ELR (cell line): ENCODE results near the gene NSMCE3.
"Not testable (repeated sequence)": the region's sequence is repeated elsewhere in the genome, so short reads cannot be mapped to it uniquely, and the experiment has no call there.

Source experiments
- DNase-seq: peaks from one replicate; pipeline ENCODE4 v3.0.0-alpha.2; 2015; ENCODE audit warnings: low read depth

NSMCE3 gene

DNA sequence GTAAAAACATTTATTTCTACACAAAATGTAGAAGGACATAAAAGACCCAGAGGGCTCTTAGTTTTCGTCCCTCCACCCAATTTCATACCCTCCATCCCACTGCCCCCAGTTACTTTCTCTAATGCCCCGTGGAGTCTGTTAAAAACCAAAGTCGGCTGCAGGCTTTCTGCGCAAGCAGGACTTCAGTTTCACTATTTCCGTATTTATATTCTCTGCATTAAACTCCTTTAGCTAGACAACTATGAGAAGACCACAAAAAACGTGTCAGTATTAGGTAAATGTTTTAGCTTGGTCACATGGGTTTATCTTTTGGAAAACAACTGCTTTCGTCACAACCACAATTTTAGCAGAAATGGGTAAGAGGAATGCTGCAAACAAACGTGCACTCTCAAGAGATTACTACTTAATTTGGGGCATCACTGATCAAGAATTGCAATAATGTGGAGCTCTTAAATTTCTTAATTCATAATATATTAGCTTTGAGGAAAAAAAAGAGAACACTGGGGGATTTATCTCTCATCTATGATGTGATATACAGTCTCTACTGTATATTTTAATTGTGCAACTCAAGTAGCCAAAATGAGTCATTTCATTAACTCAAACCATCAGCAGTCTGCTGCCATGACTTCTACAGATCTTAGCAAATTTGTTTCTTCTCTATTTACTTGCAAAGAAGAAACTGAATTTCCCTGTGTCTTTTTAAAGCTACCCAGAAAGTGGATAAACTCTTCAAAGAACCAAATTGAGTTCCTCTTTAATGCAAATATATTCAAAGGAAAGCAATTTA lies 740 bp upstream of the NSMCE3 start:
- DNase-seq, result peak; percentile 60

DNA sequence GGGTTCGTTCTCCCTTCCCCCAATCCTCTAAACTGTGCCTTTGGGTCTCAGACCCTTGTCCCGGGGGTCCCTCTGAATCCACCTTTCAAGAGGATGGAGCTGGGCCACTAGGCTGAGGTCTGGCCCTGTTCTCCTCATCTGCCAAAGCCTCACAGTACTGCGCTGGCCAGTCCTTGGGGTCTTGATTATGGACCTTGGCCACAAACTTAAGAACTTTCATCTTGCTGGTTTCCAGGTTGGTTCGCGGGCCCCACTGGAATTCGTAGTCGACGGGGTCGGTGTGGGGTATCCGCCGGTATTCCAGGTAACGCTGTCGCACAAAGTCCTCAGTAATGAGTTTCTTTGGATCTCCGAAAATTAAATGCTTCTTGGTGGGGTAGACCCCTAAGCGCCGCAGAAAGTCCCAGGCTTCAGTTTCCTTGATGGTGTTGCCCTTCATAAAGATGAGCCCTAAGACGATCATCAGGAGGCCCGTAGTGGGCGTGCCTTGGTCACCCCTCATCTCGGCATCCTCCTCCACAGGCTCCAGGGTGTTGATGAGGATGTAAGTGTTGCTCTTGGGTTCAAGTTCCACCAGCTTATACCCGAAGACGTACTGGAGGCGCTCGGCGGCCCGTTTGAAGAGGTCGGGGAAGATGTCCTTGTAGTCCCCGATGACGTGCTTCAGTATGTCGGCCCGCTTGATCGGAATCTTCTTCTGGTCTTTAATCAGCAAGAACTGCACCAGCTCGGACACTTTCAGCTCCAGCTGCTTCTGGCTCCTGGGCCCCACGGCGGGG lies 727 bp downstream of the NSMCE3 start:
- peak; percentile 54 for DNase-seq

DNA sequence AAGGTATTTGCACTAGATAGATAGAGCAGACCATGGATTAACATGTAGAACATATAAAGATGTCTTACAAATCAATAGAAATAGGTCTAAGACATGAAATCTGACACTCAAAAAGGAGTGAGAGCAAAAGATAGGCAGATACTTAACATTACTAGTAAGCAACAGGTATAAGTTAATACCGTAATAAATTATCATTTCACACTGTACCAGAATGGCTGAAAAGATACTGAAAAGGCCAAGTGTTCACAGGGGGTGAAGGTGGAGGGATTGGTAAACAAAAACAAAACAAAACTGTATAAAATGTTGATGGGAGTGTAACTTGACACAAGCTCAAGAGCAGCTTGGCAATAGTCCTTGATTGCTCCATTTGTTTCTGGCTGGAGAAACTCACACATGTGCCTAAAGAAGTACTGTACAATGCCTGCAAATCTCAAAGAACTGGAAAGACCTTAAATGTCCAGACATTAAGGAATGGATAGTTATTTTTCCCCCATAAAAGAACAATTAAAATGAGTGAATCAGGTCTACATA lies 3.5 kb downstream of the NSMCE3 start:
- no peak for DNase-seq

DNA sequence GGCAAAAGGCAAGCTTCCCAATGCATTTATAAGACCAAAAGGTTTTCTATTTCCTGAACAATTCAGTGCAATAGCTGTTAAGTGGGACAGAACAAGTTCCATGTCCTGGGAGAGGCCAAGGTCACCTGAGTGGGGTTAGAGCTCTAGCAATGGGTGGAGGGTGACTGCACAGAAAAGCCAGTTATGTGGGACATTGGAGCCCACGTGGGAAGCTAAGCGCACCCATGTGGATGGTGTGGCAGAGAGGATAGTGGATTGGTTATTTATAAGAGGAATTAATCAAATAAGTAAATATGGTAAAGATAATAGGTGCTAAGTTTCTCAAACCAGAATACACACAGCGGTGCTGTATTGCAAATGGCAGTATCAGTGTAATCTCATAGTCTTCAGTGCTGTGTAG lies 6.3 kb downstream of the NSMCE3 start:
- no peak for DNase-seq

DNA sequence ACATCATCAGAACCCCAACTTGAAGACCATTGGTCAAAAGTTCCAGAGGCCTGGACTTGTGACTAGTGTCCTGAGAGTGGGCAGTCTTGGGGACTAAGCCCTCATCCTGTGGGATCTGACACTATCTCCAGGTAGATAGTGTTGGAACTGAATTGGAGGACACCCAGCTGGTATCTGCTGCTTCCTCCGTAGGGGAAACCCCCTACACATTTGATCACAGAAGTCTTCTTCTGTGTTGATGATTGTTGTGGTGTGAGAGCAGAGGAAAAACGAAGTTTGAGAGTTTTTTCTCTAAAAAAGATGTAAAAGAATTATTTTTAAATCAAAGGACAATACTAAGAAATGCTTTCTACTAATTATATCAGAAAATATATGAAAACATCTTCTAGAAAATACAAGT lies 6.9 kb downstream of the NSMCE3 start:
- no peak for DNase-seq

DNA sequence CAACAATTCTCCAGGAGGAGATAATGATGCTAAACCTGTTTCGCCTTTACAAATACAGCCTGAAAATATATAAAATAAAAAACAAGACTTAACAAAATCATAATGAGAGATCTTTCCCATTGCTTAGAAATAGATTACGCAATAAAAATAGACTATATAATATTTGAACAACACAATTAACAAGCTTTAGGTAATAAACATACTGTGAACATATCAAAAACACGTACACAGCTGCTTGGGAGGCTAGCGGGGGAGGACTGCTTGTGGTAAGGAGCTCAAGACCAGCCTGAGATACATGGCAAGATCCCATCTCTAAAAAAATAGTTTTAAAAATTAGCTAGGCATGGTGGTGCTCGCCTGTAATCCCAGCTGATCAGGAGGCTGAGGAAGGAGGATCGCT lies 8.7 kb downstream of the NSMCE3 start:
- DNase-seq, result no peak

DNA sequence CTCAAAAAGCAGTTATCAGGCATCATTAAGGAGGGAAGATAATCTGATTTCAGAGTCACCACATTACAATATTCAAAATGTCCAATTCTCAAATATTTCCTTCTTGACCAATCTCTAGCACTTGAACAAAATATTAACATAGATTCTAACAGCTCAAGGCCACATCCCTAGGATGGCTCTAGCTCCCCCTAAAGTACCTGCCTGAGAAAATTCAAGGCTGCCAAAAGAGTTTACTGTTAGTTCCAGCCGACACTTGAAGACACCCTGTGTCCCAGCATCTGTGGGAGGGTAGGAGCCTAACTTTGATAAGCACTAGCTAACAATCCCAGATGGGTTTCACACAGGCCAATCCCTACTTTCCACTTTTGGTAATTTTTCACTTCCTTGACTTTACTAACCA lies 10.4 kb downstream of the NSMCE3 start:
- no peak for DNase-seq

DNA sequence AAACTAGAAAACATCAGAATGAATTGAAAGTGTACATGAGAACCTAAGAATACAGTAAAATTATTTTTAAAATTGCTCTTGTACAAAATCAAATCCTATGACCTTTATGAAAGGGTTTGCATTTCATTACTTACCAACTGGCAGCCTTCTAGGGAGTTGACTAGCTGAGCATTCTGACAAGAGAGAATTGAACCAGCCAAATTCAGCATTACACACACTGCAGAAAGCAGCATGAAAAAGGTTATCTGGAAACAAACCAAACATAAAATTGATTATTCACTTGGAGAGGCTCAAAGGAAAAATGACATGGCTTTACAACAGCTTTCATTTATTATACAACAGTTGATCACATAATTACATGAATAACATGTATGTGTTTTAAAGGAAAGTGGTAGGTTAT lies 17.4 kb downstream of the NSMCE3 start:
- no peak for DNase-seq

DNA sequence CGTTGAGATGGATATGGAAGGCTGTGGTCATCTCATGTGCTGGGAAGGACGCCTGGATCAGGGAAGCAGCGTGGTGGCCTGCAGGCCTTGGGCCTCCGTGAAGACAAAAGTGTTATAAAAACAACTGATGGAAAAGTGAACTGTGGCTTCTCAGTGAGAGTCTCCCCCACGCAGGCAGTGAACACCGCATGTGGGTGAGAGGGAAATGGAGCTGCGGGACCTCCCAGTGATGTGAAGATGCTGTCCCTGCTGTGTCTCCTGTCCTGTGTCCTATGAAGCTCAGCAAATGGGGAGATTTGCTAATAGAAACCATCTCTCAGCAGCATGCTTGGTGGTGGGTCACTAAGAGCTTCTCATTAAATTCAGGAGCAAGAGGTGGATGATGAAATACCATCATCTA lies 25.1 kb downstream of the NSMCE3 start:
- DNase-seq, result no peak

DNA sequence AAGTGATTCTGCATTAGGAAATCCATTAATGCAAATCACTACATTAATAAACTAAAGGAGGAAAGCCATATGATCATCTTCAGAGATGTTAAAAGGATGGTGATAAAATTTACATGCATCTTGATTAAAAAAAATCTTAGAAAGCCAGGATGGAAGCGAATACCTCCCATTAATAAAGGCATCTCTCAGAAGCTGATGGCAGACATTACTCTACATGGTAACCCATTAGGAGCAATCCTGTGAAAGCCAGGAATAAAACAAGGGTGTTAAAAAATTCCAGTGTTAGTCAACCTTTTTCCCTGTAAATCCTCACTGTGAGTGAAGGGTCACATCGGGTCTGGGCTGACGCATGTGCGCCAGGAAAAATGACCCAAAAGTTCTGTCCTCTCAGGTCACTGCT lies 25.5 kb downstream of the NSMCE3 start:
- no peak for DNase-seq

DNA sequence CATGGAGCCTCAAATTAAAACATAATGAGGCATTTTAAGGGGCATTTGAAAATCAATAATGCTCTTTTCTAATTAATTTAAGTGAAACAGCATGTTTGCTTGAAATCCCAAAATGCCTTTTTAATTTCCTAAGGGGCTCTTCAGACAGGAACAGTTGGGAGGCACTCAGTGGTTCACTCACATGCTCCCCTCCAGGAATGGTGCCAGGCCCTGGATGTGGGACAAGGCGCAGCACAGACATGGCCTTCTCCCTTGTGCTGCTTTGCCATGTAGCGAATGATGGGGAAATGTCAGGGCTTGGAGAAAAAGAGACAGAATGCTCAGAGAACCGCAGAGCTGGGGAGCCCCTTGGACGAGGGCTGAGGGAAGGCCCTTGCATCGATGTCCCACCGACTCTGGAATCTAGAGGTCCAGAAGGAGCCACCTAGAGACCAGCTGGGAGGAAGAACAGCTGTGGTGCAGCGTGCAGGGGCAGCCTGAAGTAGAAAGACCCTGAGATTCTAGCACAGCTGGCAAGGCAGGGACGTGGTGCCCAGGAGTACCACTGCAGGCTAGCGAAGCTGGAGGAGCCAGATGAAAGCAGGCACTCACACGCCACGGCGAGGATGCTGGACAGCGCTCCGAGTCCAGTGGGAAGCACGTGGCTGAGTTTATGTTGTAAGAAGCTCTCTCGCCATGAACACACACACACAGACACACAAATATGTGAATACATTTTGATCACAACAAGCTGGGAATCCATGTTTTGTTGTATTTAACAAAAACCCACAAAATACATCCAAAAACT lies 27.0 kb downstream of the NSMCE3 start:
- DNase-seq, result no peak

DNA sequence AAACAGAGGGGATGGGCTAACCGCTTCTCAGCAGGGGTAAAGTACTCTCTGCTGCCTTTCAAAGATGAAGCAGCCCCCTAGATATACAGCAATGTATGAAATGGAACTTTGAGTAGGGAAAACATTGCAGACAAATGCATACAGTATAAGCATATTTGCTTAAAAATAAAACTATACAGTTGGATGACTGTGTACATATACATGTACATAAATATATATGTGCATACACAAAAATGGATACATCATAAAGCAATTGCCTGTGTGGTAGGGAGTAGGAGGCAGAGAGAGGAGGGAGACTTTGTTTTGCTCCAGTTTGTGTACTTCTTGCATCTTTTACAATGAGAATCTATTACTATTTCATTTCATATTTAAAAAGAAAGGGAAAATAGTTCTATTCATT lies 28.4 kb downstream of the NSMCE3 start:
- DNase-seq, result no peak

DNA sequence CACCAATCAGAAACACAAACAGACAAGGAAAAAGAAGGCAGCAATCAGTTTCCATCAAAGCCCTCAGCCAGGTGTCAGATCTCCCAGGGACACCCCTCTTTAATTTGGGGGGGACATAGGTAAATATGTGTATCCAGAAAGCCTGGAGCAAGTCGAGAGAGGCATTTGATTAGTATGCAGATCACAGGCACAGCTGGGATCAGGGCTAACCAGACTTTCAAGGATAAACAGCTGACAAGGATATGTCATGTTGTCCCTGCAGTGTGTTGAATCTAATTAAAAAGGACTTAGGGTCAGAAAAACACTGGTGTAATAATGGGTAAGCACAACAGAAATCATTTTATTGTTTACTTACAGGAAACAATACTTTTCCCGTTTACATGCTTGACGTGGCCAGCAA lies 30.2 kb downstream of the NSMCE3 start:
- no peak for DNase-seq

DNA sequence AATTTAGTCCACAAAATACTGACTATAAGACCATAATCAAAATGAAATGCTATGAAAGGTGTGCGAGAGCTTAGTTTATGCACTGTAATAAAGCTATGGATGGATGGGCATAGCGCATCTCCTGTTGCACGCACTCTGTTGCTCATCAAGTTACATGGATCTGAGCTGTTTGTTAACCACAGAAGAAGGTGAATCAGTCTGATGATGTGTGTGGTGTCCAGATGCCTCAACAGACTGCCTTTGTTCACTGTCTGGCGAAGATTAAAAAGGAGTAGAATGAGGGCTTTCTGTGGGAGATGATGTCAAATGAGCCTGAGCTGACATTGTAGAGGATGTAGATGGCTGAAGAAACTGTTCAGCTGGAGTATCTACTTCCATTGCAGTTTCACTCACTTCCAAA lies 36.1 kb downstream of the NSMCE3 start:
- DNase-seq, result peak; percentile 40

DNA sequence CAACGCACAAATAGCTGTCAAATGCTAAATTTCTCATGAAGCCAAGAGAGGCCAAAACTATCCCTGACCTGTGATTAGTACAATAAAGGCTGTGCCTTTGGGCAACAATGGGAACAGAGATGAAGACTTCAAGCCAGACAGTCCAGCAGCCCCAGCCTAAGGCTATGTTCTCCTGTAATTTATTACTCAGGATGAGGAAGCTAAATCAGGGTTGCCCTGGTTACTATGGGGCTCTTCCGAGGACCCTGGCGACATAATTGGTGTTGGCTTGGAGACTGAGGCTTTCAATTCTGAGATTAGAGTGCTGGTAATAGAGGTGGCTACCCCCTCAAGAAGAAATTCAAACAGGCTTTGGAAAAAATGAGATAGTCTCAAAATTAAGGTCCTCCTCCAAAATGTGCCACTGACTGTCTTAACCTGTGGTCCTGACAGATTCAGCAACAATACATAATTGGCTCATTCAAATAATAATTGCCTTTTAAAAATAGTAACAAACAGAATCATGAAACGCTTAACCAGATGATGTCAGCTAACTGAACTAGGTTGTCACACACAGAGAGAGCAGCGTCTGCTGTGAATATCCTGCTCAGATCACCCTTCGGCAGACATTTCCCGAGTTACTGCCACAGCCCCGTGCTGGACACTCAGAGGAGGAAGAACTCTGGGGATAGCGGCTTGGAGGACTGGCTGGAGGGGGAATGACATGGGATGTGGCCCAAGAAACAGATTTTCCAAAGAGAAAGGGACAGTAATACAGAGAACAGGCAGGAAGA lies 43.0 kb downstream of the NSMCE3 start:
- DNase-seq, result no peak

DNA sequence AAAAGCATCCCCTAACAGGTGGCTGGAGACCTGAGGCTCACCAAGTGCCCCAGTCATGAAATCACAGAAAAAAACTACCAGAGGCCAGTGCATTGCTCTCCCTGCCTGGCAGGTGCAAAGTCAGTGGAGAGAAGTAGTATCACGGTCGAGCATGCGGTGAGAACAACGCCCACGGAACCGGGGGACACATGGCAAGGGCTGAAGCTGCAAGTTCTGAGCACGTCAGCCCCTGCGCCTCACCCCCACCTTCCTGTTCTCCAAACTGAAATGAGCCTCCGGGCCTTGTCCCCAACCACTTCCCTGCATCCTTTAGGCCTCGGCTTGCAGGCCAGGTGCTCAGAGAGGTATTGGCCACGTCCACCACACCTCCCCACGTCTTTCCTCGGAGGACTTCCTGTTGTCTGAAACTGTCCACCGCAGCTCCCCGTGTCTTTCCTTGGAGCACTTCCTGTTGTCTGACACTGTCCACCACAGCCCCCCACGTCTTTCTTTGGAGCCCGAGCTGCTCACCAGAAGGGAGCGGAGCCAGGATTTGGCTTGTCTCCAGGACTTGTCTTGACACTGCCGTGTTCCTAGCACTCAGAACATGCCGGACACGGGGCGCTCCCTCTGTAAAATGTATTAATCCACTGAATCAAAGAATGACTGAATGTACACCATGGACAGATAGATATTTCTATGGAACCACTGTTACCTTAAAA lies 43.9 kb downstream of the NSMCE3 start:
- DNase-seq, result no peak

DNA sequence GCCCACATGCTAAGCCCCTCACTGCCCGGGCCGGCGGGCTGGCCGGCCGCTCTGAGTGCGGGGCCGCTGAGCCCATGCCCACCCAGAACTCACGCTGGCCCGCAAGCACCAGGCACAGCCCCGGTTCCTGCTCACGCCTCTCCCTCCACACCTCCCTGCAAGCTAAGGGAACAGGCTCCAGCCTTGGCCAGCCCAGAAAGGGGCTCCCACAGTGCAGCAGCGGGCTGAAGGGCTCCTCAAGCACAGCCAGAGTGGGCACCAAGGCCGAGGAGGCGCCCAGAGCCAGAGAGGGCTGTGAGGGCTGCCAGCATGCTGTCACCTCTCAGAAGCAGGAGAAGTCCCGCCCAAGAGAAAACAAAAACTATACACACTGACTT lies 44.6 kb downstream of the NSMCE3 start:
- DNase-seq, result not testable (repeated sequence)

DNA sequence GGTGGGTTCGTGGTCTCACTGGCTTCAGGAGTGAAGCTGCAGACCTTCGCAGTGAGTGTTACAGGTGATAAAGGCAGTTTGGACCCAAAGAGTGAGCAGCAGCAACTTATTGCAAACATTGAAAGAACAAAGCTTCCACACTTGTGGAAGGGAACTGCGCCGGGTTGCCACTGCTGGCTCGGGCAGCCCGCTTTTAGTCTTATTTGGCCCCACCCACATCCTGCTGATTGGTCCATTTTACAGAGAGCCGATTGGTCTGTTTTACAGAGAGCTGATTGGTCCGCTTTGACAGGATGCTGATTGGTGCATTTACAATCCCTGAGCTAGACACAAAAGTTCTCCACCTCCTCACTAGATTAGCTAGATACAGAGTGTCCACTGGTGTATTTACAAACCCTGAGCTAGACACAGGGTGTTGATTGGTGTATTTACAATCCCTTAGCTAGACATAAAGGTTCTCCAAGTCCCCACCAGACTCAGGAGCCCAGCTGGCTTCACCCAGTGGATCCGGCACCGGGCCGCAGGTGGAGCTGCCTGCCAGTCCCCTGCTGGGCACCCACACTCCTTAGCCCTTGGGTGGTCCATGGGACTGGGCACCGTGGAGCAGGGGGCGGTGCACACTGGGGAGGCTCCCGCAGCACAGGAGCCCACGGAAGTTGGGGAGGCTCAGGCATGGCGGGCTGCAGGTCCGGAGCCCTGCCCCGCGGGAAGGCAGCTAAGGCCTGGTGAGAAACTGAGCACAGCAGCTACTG lies 45.2 kb downstream of the NSMCE3 start:
- DNase-seq, result not testable (repeated sequence)

DNA sequence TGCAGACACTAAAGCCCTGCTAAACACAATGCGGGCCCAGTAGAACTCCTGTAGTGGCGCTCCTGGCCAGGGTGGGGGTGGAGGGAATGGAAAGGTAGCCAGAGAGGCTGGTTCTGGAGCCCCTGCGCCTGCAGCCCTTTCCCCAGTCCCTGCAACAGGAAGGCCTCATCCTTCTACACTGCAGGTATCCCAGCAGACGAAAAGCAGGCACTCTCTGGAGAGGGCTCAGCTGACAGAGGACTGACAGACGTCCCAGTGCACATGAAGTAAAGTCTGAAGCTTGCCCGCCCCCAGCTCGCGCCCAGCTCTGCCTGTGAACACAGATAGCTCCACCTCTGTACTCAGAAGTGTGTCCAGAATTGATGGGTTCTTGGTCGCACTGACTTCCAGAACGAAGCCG lies 46.0 kb downstream of the NSMCE3 start:
- DNase-seq, result no peak

DNA sequence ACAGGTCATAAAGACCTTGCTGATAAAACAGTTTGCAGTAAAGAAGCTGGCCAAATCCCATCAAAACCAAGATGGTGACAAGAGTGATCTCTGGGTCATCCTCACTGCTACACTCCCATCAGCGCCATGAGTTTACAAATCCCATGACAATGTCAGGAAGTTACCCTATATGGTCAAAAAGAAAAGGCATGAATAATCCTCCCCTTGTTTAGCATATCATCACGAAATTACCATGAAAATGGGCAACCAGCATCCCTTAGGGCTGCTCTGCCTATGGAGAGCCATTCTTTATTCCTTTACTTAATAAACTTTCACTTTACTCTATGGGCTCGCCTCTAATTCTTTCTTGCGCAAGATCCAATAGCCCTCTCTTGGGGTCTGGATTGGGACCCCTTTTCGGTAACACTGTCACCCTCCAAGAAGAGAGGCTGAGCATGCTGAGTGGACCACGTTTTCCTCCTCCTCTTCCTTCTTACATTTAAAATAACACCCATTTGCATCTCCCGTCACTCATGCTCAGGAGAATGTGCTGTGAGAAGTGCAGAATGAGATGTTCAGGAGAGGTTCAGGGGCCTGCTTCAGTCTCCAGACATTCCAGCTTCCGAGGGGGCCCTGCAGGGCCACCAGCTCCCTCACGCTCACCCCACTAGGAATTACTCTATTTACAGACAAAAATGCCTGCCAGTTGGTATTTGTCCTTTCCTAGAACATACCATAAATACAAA lies 47.3 kb downstream of the NSMCE3 start:
- no peak for DNase-seq
